NCI-H2029 (cell line): ENCODE results near the gene UBE2E1.
"Not testable (repeated sequence)": the region's sequence is repeated elsewhere in the genome, so short reads cannot be mapped to it uniquely, and the experiment has no call there.

ENCODE experiments used
- DNase-seq: peaks from one replicate; lab custom pipeline; 2025; lab: John Stamatoyannopoulos, UW

Gene UBE2E1

GRCh38 chr3:23845326-23846216 is 39.8 kb downstream of the UBE2E1 start:
- DNase-seq: no peak

- not testable (repeated sequence) for DNase-seq
These were observed 43.7 kb downstream of the UBE2E1 start for GRCh38 chr3:23849462-23849861.

GRCh38 chr3:23856286-23856685 is 50.5 kb downstream of the UBE2E1 start:
- DNase-seq: no peak

- DNase-seq: no peak
These were observed 53.4 kb downstream of the UBE2E1 start for GRCh38 chr3:23859012-23859743.

- DNase-seq: no peak
These were observed 54.2 kb downstream of the UBE2E1 start for GRCh38 chr3:23859839-23860382.

GRCh38 chr3:23861689-23862088 is 55.9 kb downstream of the UBE2E1 start:
- no peak for DNase-seq

GRCh38 chr3:23863060-23863459 is 57.3 kb downstream of the UBE2E1 start:
- DNase-seq: no peak

- DNase-seq: no peak
These were observed 59.2 kb downstream of the UBE2E1 start for GRCh38 chr3:23864931-23865330.

- DNase-seq: peak; percentile 75
These were observed 60.0 kb downstream of the UBE2E1 start for GRCh38 chr3:23865595-23866396.

GRCh38 chr3:23867400-23867799 is 61.6 kb downstream of the UBE2E1 start:
- no peak for DNase-seq

- DNase-seq: no peak
These were observed 62.1 kb downstream of the UBE2E1 start for GRCh38 chr3:23867838-23868237.

- no peak for DNase-seq
These were observed 64.4 kb downstream of the UBE2E1 start for GRCh38 chr3:23869977-23870662.

GRCh38 chr3:23870663-23871043 is 64.9 kb downstream of the UBE2E1 start:
- not testable (repeated sequence) for DNase-seq

- not testable (repeated sequence) for DNase-seq
These were observed 65.6 kb downstream of the UBE2E1 start for GRCh38 chr3:23871361-23871760.

GRCh38 chr3:23872330-23872729 is 66.6 kb downstream of the UBE2E1 start:
- DNase-seq: no peak

- DNase-seq: no peak
These were observed 68.2 kb downstream of the UBE2E1 start for GRCh38 chr3:23873941-23874340.

- no peak for DNase-seq
These were observed 68.8 kb downstream of the UBE2E1 start for GRCh38 chr3:23874359-23875112.

- no peak for DNase-seq
These were observed 69.5 kb downstream of the UBE2E1 start for GRCh38 chr3:23875113-23875725.

GRCh38 chr3:23876923-23877322 is 71.2 kb downstream of the UBE2E1 start:
- DNase-seq: no peak

- peak; percentile 52 for DNase-seq
These were observed 71.7 kb downstream of the UBE2E1 start for GRCh38 chr3:23877329-23877980.
